Lower leg skin (tissue), 4 donors: ENCODE measurements around the gene BRWD1. TPM values are rescaled to one million over a fixed set of nuclear protein-coding genes. Genes with fewer than 3 reads are reported as not detected.

Source experiments
- DNase-seq, 2 donors: peaks; one replicate each; pipeline ENCODE4 v3.0.0-alpha.2; 2019; ENCODE audit warnings: low spot score in 2 of 2
- H3K4me3 ChIP-seq: fragments of 200-600 bp; sonication (generic); 2 replicates; pipeline ENCODE4 v1.5.1; 2017; ENCODE audit warnings: mild to moderate bottlenecking, low read depth; ENCODE audit not compliant: poor library complexity, severe bottlenecking
- POLR2A ChIP-seq, 2 donors: fragments of 450-650 bp; IDR thresholded peaks; one replicate each; pipeline ENCODE4 v1.6.1; 2016 to 2017; ENCODE audit warnings: antibody characterized with exemption in 2 of 2, mild to moderate bottlenecking in 1 of 2, moderate library complexity in 1 of 2
- WGBS, 2 donors: methylation state at CpG; one replicate each; pipeline ENCODE4 v1.1.5; 2018; 5-methylcytosine and 5-hydroxymethylcytosine counted together
- intact Hi-C: fragments of 100-400 bp; cut with DNase I; formaldehyde crosslinking; loops from one replicate; pipeline ENCODE4 v1.15.0; 2023; ENCODE audit warnings: low total_unique reads
- total RNA-seq, 4 donors: library from RNA; depleted of rRNA; stranded (reverse); fragments of >200 nt; gene quantifications; one replicate each; pipeline ENCODE4 v1.1.0, GENCODE V29; 2016
- TF ChIP-seq, protein P1 (sequence below), 3 donors: fragments of 450-650 bp; IDR thresholded peaks; one replicate each; pipeline ENCODE4 v1.5.1; 2016; ENCODE audit warnings: antibody characterized with exemption in 3 of 3, mild to moderate bottlenecking in 3 of 3, moderate library complexity in 2 of 3

BRWD1 gene
- total RNA-seq, 4 donors from 2014 or later: 42.2 to 57.2 (median 52.6) TPM

DNA sequence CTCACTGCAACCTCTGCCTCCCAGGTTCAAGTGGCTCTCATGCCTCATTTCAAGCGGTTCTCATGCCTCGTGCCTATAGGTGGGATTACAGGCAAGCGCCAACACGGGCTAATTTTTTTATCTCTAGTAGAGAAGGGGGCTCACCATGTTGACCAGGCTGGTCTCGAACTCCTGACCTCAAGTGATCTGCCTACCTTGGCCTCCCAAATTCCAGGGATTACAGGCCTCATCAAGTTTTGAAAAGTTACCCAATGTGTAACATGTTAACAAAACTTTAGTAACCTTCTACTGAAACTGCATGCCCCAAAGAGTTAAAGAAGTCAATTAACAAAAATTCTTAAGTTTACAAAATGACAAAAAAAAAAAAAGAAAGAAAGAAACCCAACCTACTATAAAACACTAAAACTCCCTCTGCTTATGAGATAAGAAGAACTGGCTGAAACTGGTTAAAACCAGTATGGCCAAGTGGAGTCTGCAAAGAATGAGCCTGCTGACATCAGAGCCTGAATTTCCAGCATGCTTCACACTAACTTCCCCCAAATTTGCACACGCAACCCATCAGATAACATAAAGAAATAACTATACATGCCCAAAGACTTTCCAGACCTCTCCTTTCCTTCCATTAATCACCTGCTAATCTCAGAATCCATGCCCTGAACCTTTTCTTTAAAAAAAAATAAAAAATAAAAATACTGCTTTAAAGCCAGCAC is 104.7 kb downstream of the BRWD1 start:
- no peak for DNase-seq
- intact Hi-C loops: no loop called here
- no peak overlapping the region for H3K4me3 ChIP-seq
- WGBS, 2 donors: 95 to 96% methylated on average over 6 of the region's 6 CpGs
- TF ChIP-seq, protein P1, sequence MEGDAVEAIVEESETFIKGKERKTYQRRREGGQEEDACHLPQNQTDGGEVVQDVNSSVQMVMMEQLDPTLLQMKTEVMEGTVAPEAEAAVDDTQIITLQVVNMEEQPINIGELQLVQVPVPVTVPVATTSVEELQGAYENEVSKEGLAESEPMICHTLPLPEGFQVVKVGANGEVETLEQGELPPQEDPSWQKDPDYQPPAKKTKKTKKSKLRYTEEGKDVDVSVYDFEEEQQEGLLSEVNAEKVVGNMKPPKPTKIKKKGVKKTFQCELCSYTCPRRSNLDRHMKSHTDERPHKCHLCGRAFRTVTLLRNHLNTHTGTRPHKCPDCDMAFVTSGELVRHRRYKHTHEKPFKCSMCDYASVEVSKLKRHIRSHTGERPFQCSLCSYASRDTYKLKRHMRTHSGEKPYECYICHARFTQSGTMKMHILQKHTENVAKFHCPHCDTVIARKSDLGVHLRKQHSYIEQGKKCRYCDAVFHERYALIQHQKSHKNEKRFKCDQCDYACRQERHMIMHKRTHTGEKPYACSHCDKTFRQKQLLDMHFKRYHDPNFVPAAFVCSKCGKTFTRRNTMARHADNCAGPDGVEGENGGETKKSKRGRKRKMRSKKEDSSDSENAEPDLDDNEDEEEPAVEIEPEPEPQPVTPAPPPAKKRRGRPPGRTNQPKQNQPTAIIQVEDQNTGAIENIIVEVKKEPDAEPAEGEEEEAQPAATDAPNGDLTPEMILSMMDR (IDR thresholded peaks at IDR 0.05): no peak
- no peak for TF ChIP-seq POLR2A (IDR thresholded peaks at IDR 0.05)

- TF ChIP-seq, protein P1 (IDR thresholded peaks at IDR 0.05): no peak
- no peak for TF ChIP-seq POLR2A (IDR thresholded peaks at IDR 0.05)
- no peak overlapping the region for H3K4me3 ChIP-seq
- intact Hi-C loops: no loop called here
- WGBS, 2 donors: 76 to 88% methylated on average over 1 of the region's 1 CpG
- DNase-seq: no peak
Measured at GRCh38 chr21:39204134-39204533, 109.3 kb downstream of the BRWD1 start.

DNA sequence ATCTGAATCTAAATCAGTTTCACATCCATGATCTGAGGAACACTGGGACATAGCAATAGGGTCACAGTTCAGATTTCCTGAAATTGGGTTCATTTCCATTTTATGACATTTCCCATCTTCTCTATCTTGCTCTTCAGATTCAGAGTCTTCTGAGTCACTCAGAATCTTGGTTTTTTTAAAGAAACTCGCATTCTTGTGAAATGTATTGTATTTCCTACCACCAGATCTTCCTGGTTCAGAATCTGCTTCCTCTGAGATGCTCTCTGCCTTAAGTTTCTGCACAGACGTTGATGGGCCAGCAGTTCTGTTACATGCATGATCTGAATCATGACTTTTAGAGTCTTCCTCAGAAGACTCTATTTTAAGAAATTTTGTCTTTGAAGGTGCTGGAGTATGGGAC is 114.6 kb downstream of the BRWD1 start:
- no peak overlapping the region for H3K4me3 ChIP-seq
- intact Hi-C loops: no loop called here
- WGBS, 2 donors: 86% methylated on average over 2 of the region's 2 CpGs
- no peak for DNase-seq
- TF ChIP-seq, protein P1 (IDR thresholded peaks at IDR 0.05): no peak
- TF ChIP-seq POLR2A (IDR thresholded peaks at IDR 0.05): no peak

- no peak overlapping the region for H3K4me3 ChIP-seq
- DNase-seq: no peak
- intact Hi-C loops: no loop called here
- no peak for TF ChIP-seq POLR2A (IDR thresholded peaks at IDR 0.05)
- TF ChIP-seq, protein P1 (IDR thresholded peaks at IDR 0.05): no peak
- 84 to 95% methylated on average over 5 of the region's 5 CpGs for WGBS, 2 donors
Measured at GRCh38 chr21:39197448-39198233, 115.8 kb downstream of the BRWD1 start.

- no peak for TF ChIP-seq POLR2A (IDR thresholded peaks at IDR 0.05)
- TF ChIP-seq, protein P1 (IDR thresholded peaks at IDR 0.05): no peak
- intact Hi-C loops: no loop called here
- H3K4me3 ChIP-seq: no peak overlapping the region
- 96% methylated on average over 1 of the region's 1 CpG for WGBS, 2 donors
- no peak for DNase-seq
Measured at GRCh38 chr21:39196838-39197237, 116.6 kb downstream of the BRWD1 start.
